Effector memory CD4-positive, alpha-beta T cell (primary cell): ENCODE data around the gene PMM1.
A peak's percentile ranks its signal among the peaks of the same experiment; 100 is the strongest.

Experiments used
- DNase-seq, 3 donors: peaks; one replicate each; pipeline ENCODE4 v3.0.0-alpha.2; 2020
- H3K27ac ChIP-seq: 2 replicates; pipeline ENCODE4 v1.7.0; 2013; ENCODE audit warnings: mild to moderate bottlenecking, low read length, moderate library complexity; ENCODE audit not compliant: insufficient read depth, poor library complexity, severe bottlenecking
- H3K27me3 ChIP-seq: replicated peaks from 2 replicates; pipeline ENCODE4 v1.7.0; 2013; ENCODE audit warnings: mild to moderate bottlenecking, low read length; ENCODE audit not compliant: insufficient read depth, control insufficient read depth, poor library complexity, severe bottlenecking
- H3K36me3 ChIP-seq: 2 replicates; pipeline ENCODE4 v1.7.0; 2013; ENCODE audit warnings: mild to moderate bottlenecking, low read length, moderate library complexity; ENCODE audit not compliant: control insufficient read depth, insufficient read depth
- H3K4me1 ChIP-seq: 2 replicates; pipeline ENCODE4 v1.7.0; 2013; ENCODE audit warnings: low read length, mild to moderate bottlenecking; ENCODE audit not compliant: control insufficient read depth, insufficient read depth, poor library complexity, severe bottlenecking
- H3K4me3 ChIP-seq: 2 replicates; pipeline ENCODE4 v1.7.0; 2013; ENCODE audit warnings: low read length, low read depth, mild to moderate bottlenecking; ENCODE audit not compliant: insufficient read depth, poor library complexity, severe bottlenecking
- H3K9me3 ChIP-seq: 2 replicates; pipeline ENCODE4 v1.7.0; 2013; ENCODE audit warnings: mild to moderate bottlenecking, low read length, moderate library complexity; ENCODE audit not compliant: control insufficient read depth

PMM1 gene

GRCh38 chr22:41531715-41532477 is 57.7 kb downstream of the PMM1 start:
- Histone ChIP-seq H3K27ac (no peak overlapping the region), H3K9me3 (no peaks in the 10 kb centered on the region), H3K36me3 (peaks cover 60% of the 10 kb centered on the region), H3K4me1 (no peaks in the 10 kb centered on the region), H3K27me3 (no peaks in the 10 kb centered on the region), H3K4me3 (no peak overlapping the region)
- DNase-seq = no peak

GRCh38 chr22:41530890-41531714 is 58.5 kb downstream of the PMM1 start:
- Histone ChIP-seq H3K27ac (no peak overlapping the region), H3K27me3 (no peaks in the 10 kb centered on the region), H3K4me1 (no peaks in the 10 kb centered on the region), H3K4me3 (no peak overlapping the region), H3K36me3 (peaks cover 67% of the 10 kb centered on the region), H3K9me3 (no peaks in the 10 kb centered on the region)
- DNase-seq = no peak

GRCh38 chr22:41528938-41529561 is 60.6 kb downstream of the PMM1 start:
- Histone ChIP-seq H3K4me1 (peaks cover 13% of the 10 kb centered on the region), H3K9me3 (no peaks in the 10 kb centered on the region)

GRCh38 chr22:41528132-41528766 is 61.4 kb downstream of the PMM1 start:
- Histone ChIP-seq H3K27me3 (no peaks in the 10 kb centered on the region), H3K36me3 (peaks cover 70% of the 10 kb centered on the region), H3K27ac (no peak overlapping the region), H3K4me3 (no peak overlapping the region), H3K9me3 (no peaks in the 10 kb centered on the region), H3K4me1 (peaks cover 13% of the 10 kb centered on the region)
- no peak for DNase-seq

More at GRCh38 chr22:41528938-41529561, 60.6 kb downstream of the PMM1 start:
- DNase-seq = no peak
- peak overlapping the region; percentile 13 for H3K27ac ChIP-seq
- H3K27me3 ChIP-seq = no peaks in the 10 kb centered on the region
- H3K36me3 ChIP-seq = peaks cover 71% of the 10 kb centered on the region
- no peak overlapping the region for H3K4me3 ChIP-seq
